Upper lobe of right lung (tissue), 1 donor: Measurements from ENCODE around the gene ELP1. TPM values are rescaled to one million over a fixed set of nuclear protein-coding genes. Genes with fewer than 3 reads are reported as not detected.

ENCODE experiments used
- ATAC-seq: fragments of 200-7000 bp; cut with Tn5 transposase; one replicate; pipeline ENCODE4 v1.9.1; 2020; ENCODE audit warnings: mild to moderate bottlenecking, moderate library complexity
- DNase-seq: peaks from one replicate; pipeline ENCODE4 v3.0.0-alpha.2; 2020
- H3K27ac ChIP-seq: fragments of 200-600 bp; one replicate; pipeline ENCODE4 v1.8.0; 2022
- H3K27me3 ChIP-seq: fragments of 200-600 bp; one replicate; pipeline ENCODE4 v1.8.0; 2022; ENCODE audit warnings: mild to moderate bottlenecking
- H3K36me3 ChIP-seq: fragments of 200-600 bp; one replicate; pipeline ENCODE4 v1.8.0; 2022
- H3K4me1 ChIP-seq: fragments of 200-600 bp; one replicate; pipeline ENCODE4 v1.8.0; 2022
- H3K4me3 ChIP-seq: fragments of 200-600 bp; one replicate; pipeline ENCODE4 v1.8.0; 2022; ENCODE audit warnings: mild to moderate bottlenecking
- H3K9me3 ChIP-seq: fragments of 200-600 bp; one replicate; pipeline ENCODE4 v1.8.0; 2022
- CTCF ChIP-seq: fragments of 200-600 bp; IDR thresholded peaks from one replicate; pipeline ENCODE4 v1.8.0; 2022; ENCODE audit warnings: antibody characterized with exemption
- intact Hi-C: fragments of 100-400 bp; cut with DNase I; formaldehyde crosslinking; loops from one replicate; pipeline ENCODE4 v1.11.0; 2022
- total RNA-seq: library from RNA; stranded (reverse); fragmentation: NEBNext Ultra II Directional; extraction: Animal tissue kit (Norgen Biotek cat#: 25700); gene quantifications from one replicate; pipeline ENCODE4 v1.2.1, GENCODE V29; 2021
- donor health status: DM: no; HTN: yes; CAD: no; lungs with severe emphysema.

The ELP1 gene
- total RNA-seq, 1 donor from 2014 or later, result 18.3 TPM

GRCh38 chr9:108867116-108867515 lies 66.8 kb downstream of the ELP1 start:
- H3K4me1 ChIP-seq, result no peaks in the 10 kb centered on the region
- H3K27ac ChIP-seq, result no peak overlapping the region
- no peak overlapping the region for H3K4me3 ChIP-seq
- H3K36me3 ChIP-seq, result peaks cover 32% of the 10 kb centered on the region
- no peak for ATAC-seq
- no peak for DNase-seq
- intact Hi-C loops, result no loop called here
- TF ChIP-seq CTCF, result no peak
- no peaks in the 10 kb centered on the region for H3K27me3 ChIP-seq
- no peaks in the 10 kb centered on the region for H3K9me3 ChIP-seq

- Histone ChIP-seq H3K27me3 (no peaks in the 10 kb centered on the region), H3K9me3 (no peaks in the 10 kb centered on the region), H3K36me3 (peaks cover 25% of the 10 kb centered on the region), H3K27ac (no peak overlapping the region), H3K4me3 (no peak overlapping the region), H3K4me1 (no peaks in the 10 kb centered on the region)
- no peak for TF ChIP-seq CTCF
- ATAC-seq (no peak), DNase-seq (no peak)
- intact Hi-C loops, result no loop called here
Observed at GRCh38 chr9:108866001-108866420, 67.9 kb downstream of the ELP1 start.

- Histone ChIP-seq H3K27me3 (no peaks in the 10 kb centered on the region), H3K9me3 (no peaks in the 10 kb centered on the region), H3K36me3 (peaks cover 18% of the 10 kb centered on the region), H3K4me1 (no peaks in the 10 kb centered on the region), H3K4me3 (no peak overlapping the region), H3K27ac (no peak overlapping the region)
- no peak for ATAC-seq
- intact Hi-C loops, result no loop called here
- DNase-seq, result no peak
- no peak for TF ChIP-seq CTCF
Observed at GRCh38 chr9:108865037-108865436, 68.9 kb downstream of the ELP1 start.

GRCh38 chr9:108864446-108864845 lies 69.5 kb downstream of the ELP1 start:
- no peak for ATAC-seq
- no peak for TF ChIP-seq CTCF
- no peaks in the 10 kb centered on the region for H3K4me1 ChIP-seq
- no peak overlapping the region for H3K4me3 ChIP-seq
- H3K27ac ChIP-seq, result no peak overlapping the region
- H3K9me3 ChIP-seq, result no peaks in the 10 kb centered on the region
- peaks cover 12% of the 10 kb centered on the region for H3K36me3 ChIP-seq
- H3K27me3 ChIP-seq, result no peaks in the 10 kb centered on the region
- DNase-seq, result no peak
- intact Hi-C loops, result no loop called here

GRCh38 chr9:108863891-108864290 lies 70.0 kb downstream of the ELP1 start:
- Histone ChIP-seq H3K9me3 (no peaks in the 10 kb centered on the region), H3K4me1 (no peaks in the 10 kb centered on the region), H3K4me3 (no peak overlapping the region), H3K36me3 (peaks cover 8% of the 10 kb centered on the region), H3K27me3 (no peaks in the 10 kb centered on the region), H3K27ac (no peak overlapping the region)
- DNase-seq (no peak), ATAC-seq (no peak)
- no peak for TF ChIP-seq CTCF
- intact Hi-C loops, result no loop called here

GRCh38 chr9:108861997-108862396 lies 71.9 kb downstream of the ELP1 start, which contains the start of gene ACTL7A:
TSS of gene ACTL7A (plus strand) at chr9:108862266. CDS start at chr9:108862323, 57 bp downstream.
- H3K36me3 ChIP-seq, result no peaks in the 10 kb centered on the region
- ATAC-seq, result no peak
- H3K27ac ChIP-seq, result peak within 1 kb of the TSS; percentile 47
- no peaks in the 10 kb centered on the region for H3K9me3 ChIP-seq
- no peak within 1 kb of the TSS for H3K4me3 ChIP-seq
- DNase-seq, result no peak
- H3K4me1 ChIP-seq, result no peaks in the 10 kb centered on the region
- intact Hi-C loops, result no loop called here
- no peak for TF ChIP-seq CTCF
- no peaks in the 10 kb centered on the region for H3K27me3 ChIP-seq
